ENCODE measurements around the gene CLTCL1.

DNA sequence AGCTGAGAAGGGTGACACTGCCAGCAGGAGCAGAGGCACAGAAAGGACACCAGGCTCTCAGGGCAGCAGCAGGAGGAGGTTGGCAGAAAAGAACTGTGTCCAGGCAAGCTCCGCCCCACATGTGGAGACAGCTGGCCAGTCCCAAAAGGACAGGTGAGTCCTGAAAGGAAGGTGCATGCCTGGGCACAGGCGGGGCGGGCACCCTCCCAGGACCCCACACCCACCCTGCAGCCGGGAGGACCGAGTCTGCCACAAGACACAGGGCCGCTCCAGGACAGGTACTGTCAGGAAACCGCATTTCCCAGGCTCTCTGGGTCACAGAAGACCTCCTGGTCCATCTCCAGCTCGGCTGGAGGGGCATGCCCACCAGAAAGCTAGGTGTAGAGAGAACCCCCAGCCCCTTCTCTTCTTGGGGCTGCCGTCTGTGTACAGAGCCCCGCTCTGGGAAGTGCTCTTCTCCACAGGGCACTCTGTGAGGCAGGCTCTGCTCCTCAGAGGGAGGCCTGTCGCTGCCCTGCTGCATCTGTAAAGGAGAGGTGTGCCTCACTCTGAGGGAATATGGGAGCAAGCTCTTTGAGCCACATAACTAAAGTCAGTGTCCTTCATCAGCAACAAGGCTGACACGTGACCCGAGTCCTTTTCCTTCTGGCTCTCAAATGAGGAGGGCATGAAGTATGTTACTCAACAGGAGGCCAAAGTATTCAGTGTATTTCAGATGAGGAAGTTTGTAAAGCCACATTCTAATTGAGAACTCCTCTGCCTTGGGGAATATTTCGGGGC lies 50.5 kb downstream of the CLTCL1 start:
- TF ChIP-seq CTCF (IDR thresholded peaks at IDR 0.05) (no peak), POLR2A (IDR thresholded peaks at IDR 0.05) (no peak)
